Sigmoid colon (tissue), 7 donors: ENCODE results near the gene PDGFD. TPM values are rescaled to one million over a fixed set of nuclear protein-coding genes. Genes with fewer than 3 reads are reported as not detected.

Experiments used
- DNase-seq: peaks from one replicate; pipeline ENCODE4 v3.0.0-alpha.2; 2019
- H3K27ac ChIP-seq, 4 donors: fragments of 200-600 bp; sonication (generic); one replicate each; pipeline ENCODE4 v1.5.1; 2016 to 2019; ENCODE audit warnings: mild to moderate bottlenecking in 1 of 4
- H3K27me3 ChIP-seq, 3 donors: fragments of 200-600 bp; sonication (generic); one replicate each; pipeline ENCODE4 v1.5.1; 2019; ENCODE audit warnings: mild to moderate bottlenecking in 1 of 3
- H3K36me3 ChIP-seq, 4 donors: fragments of 200-600 bp; sonication (generic); one replicate each; pipeline ENCODE4 v1.5.1; 2016 to 2019
- H3K4me1 ChIP-seq, 4 donors: fragments of 200-600 bp; sonication (generic); one replicate each; pipeline ENCODE4 v1.5.1; 2017 to 2019
- H3K4me3 ChIP-seq, 4 donors: fragments of 200-600 bp; sonication (generic); one replicate each; pipeline ENCODE4 v1.5.1; 2017 to 2019; ENCODE audit warnings: mild to moderate bottlenecking in 2 of 4, moderate library complexity in 1 of 4
- H3K9me3 ChIP-seq, 4 donors: fragments of 200-600 bp in 3 of 4; sonication (generic) in 3 of 4; one replicate each; pipeline versions ENCODE4 v1.5.1 to v1.6.1; 2013 to 2019
- CTCF ChIP-seq, 4 experiments: fragments of 450-650 bp in 3 of 4; fragments of 200-600 bp in 1 of 4; IDR thresholded peaks; one replicate each; pipeline ENCODE4 v1.5.1; 2016 to 2019; ENCODE audit warnings: antibody characterized with exemption in 4 of 4, mild to moderate bottlenecking in 3 of 4, moderate library complexity in 2 of 4
- EP300 ChIP-seq, 4 donors: sonication (generic); formaldehyde crosslinking; IDR thresholded peaks; one replicate each; pipeline ENCODE4 v1.6.1; 2017; ENCODE audit warnings: antibody characterized with exemption in 4 of 4
- POLR2A ChIP-seq, 2 donors: fragments of 450-650 bp; IDR thresholded peaks; one replicate each; pipeline ENCODE4 v1.6.1; 2016; ENCODE audit warnings: antibody characterized with exemption in 2 of 2, mild to moderate bottlenecking in 2 of 2, moderate library complexity in 2 of 2
- POLR2AphosphoS5 ChIP-seq, 4 donors: sonication (generic); formaldehyde crosslinking; IDR thresholded peaks; one replicate each; pipeline ENCODE4 v1.6.1; 2017; ENCODE audit warnings: antibody characterized with exemption in 4 of 4
- WGBS, 2 donors: extraction: QIAGEN DNeasy Blood & Tissue Kit; methylation state at CpG; one replicate each; pipeline ENCODE4 v1.1.7; 2013; 5-methylcytosine and 5-hydroxymethylcytosine counted together
- intact Hi-C: fragments of 100-400 bp; cut with DNase I; formaldehyde crosslinking; loops from one replicate; pipeline ENCODE4 v1.15.1; 2023
- polyA plus RNA-seq, 3 donors: library from polyadenylated mRNA; stranded (reverse); fragments of 200-250 nt; gene quantifications; one replicate each; pipeline ENCODE4 v1.2.3, GENCODE V29; 2013
- total RNA-seq, 4 donors: library from RNA; depleted of rRNA; stranded (reverse); fragments of >200 nt; gene quantifications; one replicate each; pipeline ENCODE4 v1.1.0, GENCODE V29; 2016
- donor health status: healthy with polysubstance abuse.
- donor health status: Bipolar disorder and iron deficiency.
- donor health status: healthy.

The PDGFD gene
- total and polyA plus RNA-seq, 7 donors = 0.69 to 11.6 (median 7.9) TPM

GRCh38 chr11:103927535-103927934, 236.4 kb downstream of the PDGFD start:
- Histone ChIP-seq H3K9me3 (no peaks in the 10 kb centered on the region), H3K4me3 (no peak overlapping the region), H3K27me3 (no peaks in the 10 kb centered on the region), H3K4me1 (peaks cover 0 to 17% (median 14%) of the 10 kb centered on the region in 4 donors), H3K27ac (no peak overlapping the region), H3K36me3 (no peaks in the 10 kb centered on the region)
- no peak for DNase-seq
- WGBS, 2 donors = 14 to 46% methylated on average over 2 of the region's 2 CpGs
- no peak for TF ChIP-seq EP300 (IDR thresholded peaks at IDR 0.05)
- peak in 1 of 4 experiments; percentile 32 for TF ChIP-seq CTCF (IDR thresholded peaks at IDR 0.05)
- TF ChIP-seq POLR2AphosphoS5 (IDR thresholded peaks at IDR 0.05) = no peak
- no peak for TF ChIP-seq POLR2A (IDR thresholded peaks at IDR 0.05)
- intact Hi-C loops = no loop called here

GRCh38 chr11:103926990-103927389, 237.0 kb downstream of the PDGFD start:
- 84 to 91% methylated on average over 5 of the region's 5 CpGs for WGBS, 2 donors
- Histone ChIP-seq H3K4me3 (no peak overlapping the region), H3K36me3 (no peaks in the 10 kb centered on the region), H3K27me3 (no peaks in the 10 kb centered on the region), H3K4me1 (peaks cover 0 to 17% (median 14%) of the 10 kb centered on the region in 4 donors), H3K9me3 (no peaks in the 10 kb centered on the region), H3K27ac (no peak overlapping the region)
- no peak for DNase-seq
- no peak for TF ChIP-seq EP300 (IDR thresholded peaks at IDR 0.05)
- no peak for TF ChIP-seq CTCF (IDR thresholded peaks at IDR 0.05)
- TF ChIP-seq POLR2AphosphoS5 (IDR thresholded peaks at IDR 0.05) = no peak
- no peak for TF ChIP-seq POLR2A (IDR thresholded peaks at IDR 0.05)
- intact Hi-C loops = no loop called here

- intact Hi-C loops = no loop called here
- no peaks in the 10 kb centered on the region for H3K27me3 ChIP-seq
These were observed 239.6 kb downstream of the PDGFD start for GRCh38 chr11:103924166-103925013.

GRCh38 chr11:103923451-103923931, 240.5 kb downstream of the PDGFD start:
- no peak overlapping the region for H3K4me3 ChIP-seq
- H3K4me1 ChIP-seq = peaks cover 0 to 18% (median 14%) of the 10 kb centered on the region in 4 donors
- no peaks in the 10 kb centered on the region for H3K27me3 ChIP-seq
- H3K36me3 ChIP-seq = no peaks in the 10 kb centered on the region
- no peaks in the 10 kb centered on the region for H3K9me3 ChIP-seq
- H3K27ac ChIP-seq = no peak overlapping the region
- intact Hi-C loops = no loop called here
- TF ChIP-seq EP300 (IDR thresholded peaks at IDR 0.05) = no peak
- no peak for TF ChIP-seq POLR2A (IDR thresholded peaks at IDR 0.05)
- TF ChIP-seq POLR2AphosphoS5 (IDR thresholded peaks at IDR 0.05) = no peak
- TF ChIP-seq CTCF (IDR thresholded peaks at IDR 0.05) = no peak
- no peak for DNase-seq

More at GRCh38 chr11:103924166-103925013, 239.6 kb downstream of the PDGFD start:
- TF ChIP-seq EP300 (IDR thresholded peaks at IDR 0.05) (no peak), POLR2AphosphoS5 (IDR thresholded peaks at IDR 0.05) (no peak), CTCF (IDR thresholded peaks at IDR 0.05) (no peak), POLR2A (IDR thresholded peaks at IDR 0.05) (no peak)
- Histone ChIP-seq H3K4me3 (no peak overlapping the region), H3K9me3 (no peaks in the 10 kb centered on the region), H3K4me1 (peaks cover 0 to 25% (median 21%) of the 10 kb centered on the region in 4 donors), H3K36me3 (no peaks in the 10 kb centered on the region), H3K27ac (no peak overlapping the region)
- WGBS, 2 donors = 84 to 93% methylated on average over 5 of the region's 5 CpGs
- DNase-seq = no peak
